Small intestine (tissue), 7 donors: ENCODE data around the gene TBC1D26. TPM values are rescaled to one million over a fixed set of nuclear protein-coding genes. Genes with fewer than 3 reads are reported as not detected.
"Not testable (repeated sequence)": the region's sequence is repeated elsewhere in the genome, so short reads cannot be mapped to it uniquely, and the experiment has no call there.

Experiments
- DNase-seq, 2 donors: peaks; one replicate each; pipeline versions ENCODE4 v3.0.0 to v3.0.0-alpha.2; 2013
- FAIRE-seq: peaks from 2 replicates; lab custom pipeline; 2012; peaks lifted over from hg19 to GRCh38; lab: Jason Lieb, UNC
- H3K27ac ChIP-seq, 3 donors: one replicate each; pipeline ENCODE4 v1.5.1; 2013; ENCODE audit warnings: low read length in 2 of 3, mild to moderate bottlenecking in 2 of 3, control low read depth in 1 of 3, inconsistent platforms in 1 of 3, low read depth in 1 of 3, moderate library complexity in 1 of 3
- H3K27me3 ChIP-seq, 3 donors: one replicate each; pipeline ENCODE4 v1.6.1; 2013; ENCODE audit warnings: low read length in 3 of 3, inconsistent platforms in 1 of 3; ENCODE audit not compliant: control insufficient read depth in 3 of 3, insufficient read depth in 3 of 3
- H3K36me3 ChIP-seq, 3 donors: one replicate each; pipeline ENCODE4 v1.6.1; 2013; ENCODE audit warnings: low read length in 3 of 3, inconsistent platforms in 1 of 3, low read depth in 1 of 3, mild to moderate bottlenecking in 1 of 3, moderate library complexity in 1 of 3; ENCODE audit not compliant: control insufficient read depth in 3 of 3, insufficient read depth in 2 of 3
- H3K4me1 ChIP-seq, 3 donors: one replicate each; pipeline ENCODE4 v1.6.1; 2013; ENCODE audit warnings: low read length in 2 of 3, inconsistent platforms in 1 of 3, low read depth in 1 of 3, mild to moderate bottlenecking in 1 of 3, moderate library complexity in 1 of 3; ENCODE audit not compliant: control insufficient read depth in 3 of 3, insufficient read depth in 2 of 3
- H3K4me3 ChIP-seq, 3 donors: one replicate each; pipeline ENCODE4 v1.5.1; 2013; ENCODE audit warnings: low read length in 3 of 3, control low read depth in 1 of 3, inconsistent platforms in 1 of 3, low read depth in 1 of 3, mild to moderate bottlenecking in 1 of 3, moderate library complexity in 1 of 3
- H3K9me3 ChIP-seq, 2 donors: one replicate each; pipeline ENCODE4 v1.6.1; 2013; ENCODE audit warnings: low read depth in 1 of 2, low read length in 1 of 2; ENCODE audit not compliant: control insufficient read depth in 2 of 2, insufficient read depth in 1 of 2
- WGBS, 3 donors: extraction: QIAGEN DNeasy Blood & Tissue Kit; methylation state at CpG; one replicate each; pipeline ENCODE4 v1.1.7; 2013; 5-methylcytosine and 5-hydroxymethylcytosine counted together
- polyA plus RNA-seq, 4 donors: library from polyadenylated mRNA; stranded (reverse) in 3 of 4; unstranded in 1 of 4; fragments of 200-250 nt in 3 of 4; fragments of 120-200 nt in 1 of 4; gene quantifications; one replicate each; pipeline versions ENCODE4 v1.2.1 to v1.2.3, GENCODE V29; 2013
- donor health status: healthy with polysubstance abuse.
- donor health status: control.
- donor health status: control.
- donor health status: Bipolar disorder and iron deficiency.
- donor health status: healthy.

The TBC1D26 gene
- polyA plus RNA-seq, 4 donors = 0.21 TPM; not detected in 3

GRCh38 chr17:15768865-15769533 lies 36.9 kb downstream of the TBC1D26 start:
- not testable (repeated sequence) for H3K36me3 ChIP-seq, H3K27me3 ChIP-seq, H3K9me3 ChIP-seq, DNase-seq, H3K4me3 ChIP-seq, H3K27ac ChIP-seq, H3K4me1 ChIP-seq, FAIRE-seq
- WGBS, 3 donors = 63 to 96% (median 72%) methylated on average over 4 to 9 of the region's 14 CpGs

- not testable (repeated sequence) for H3K27me3 ChIP-seq, H3K9me3 ChIP-seq, H3K4me1 ChIP-seq, H3K36me3 ChIP-seq, H3K4me3 ChIP-seq, H3K27ac ChIP-seq, DNase-seq, FAIRE-seq
- WGBS, 3 donors = 81 to 90% (median 88%) methylated on average over 5 to 7 of the region's 7 CpGs
These were observed 38.6 kb downstream of the TBC1D26 start for GRCh38 chr17:15770679-15771078.

- no peaks in the 10 kb centered on the region for H3K4me1 ChIP-seq
- no peak for DNase-seq
- no peak overlapping the region for H3K27ac ChIP-seq
- no peaks in the 10 kb centered on the region for H3K36me3 ChIP-seq
- peak; percentile 26 for FAIRE-seq
- peaks cover 0 to 2% (median 0%) of the 10 kb centered on the region in 3 donors for H3K27me3 ChIP-seq
- H3K9me3 ChIP-seq = peaks cover 0 to 12% of the 10 kb centered on the region in 2 donors
- H3K4me3 ChIP-seq = no peak overlapping the region
These were observed 44.8 kb downstream of the TBC1D26 start for GRCh38 chr17:15776871-15777270.

- no peak for DNase-seq
- no peak overlapping the region for H3K4me3 ChIP-seq
- H3K27ac ChIP-seq = no peak overlapping the region
- no peak for FAIRE-seq
- H3K27me3 ChIP-seq = peaks cover 0 to 2% (median 0%) of the 10 kb centered on the region in 3 donors
- no peaks in the 10 kb centered on the region for H3K4me1 ChIP-seq
- 62 to 74% (median 70%) methylated on average over 1 of the region's 1 CpG for WGBS, 3 donors
- peaks cover 0 to 12% of the 10 kb centered on the region in 2 donors for H3K9me3 ChIP-seq
- H3K36me3 ChIP-seq = no peaks in the 10 kb centered on the region
These were observed 45.2 kb downstream of the TBC1D26 start for GRCh38 chr17:15777297-15777696.

GRCh38 chr17:15777717-15778116 lies 45.6 kb downstream of the TBC1D26 start:
- H3K27ac ChIP-seq = no peak overlapping the region
- H3K4me1 ChIP-seq = no peaks in the 10 kb centered on the region
- WGBS, 3 donors = 85 to 94% (median 89%) methylated on average over 4 of the region's 4 CpGs
- no peak overlapping the region for H3K4me3 ChIP-seq
- H3K9me3 ChIP-seq = peaks cover 0 to 12% of the 10 kb centered on the region in 2 donors
- H3K36me3 ChIP-seq = no peaks in the 10 kb centered on the region
- DNase-seq (no peak), FAIRE-seq (no peak)
- peaks cover 0 to 2% (median 0%) of the 10 kb centered on the region in 3 donors for H3K27me3 ChIP-seq

- no peak overlapping the region for H3K27ac ChIP-seq
- 75 to 95% (median 79%) methylated on average over 1 of the region's 1 CpG for whole genome bisulfite sequencing, 3 donors
- H3K4me1 ChIP-seq = no peaks in the 10 kb centered on the region
- no peak overlapping the region for H3K4me3 ChIP-seq
- no peaks in the 10 kb centered on the region for H3K36me3 ChIP-seq
- peaks cover 0 to 4% (median 4%) of the 10 kb centered on the region in 3 donors for H3K27me3 ChIP-seq
- no peak for DNase-seq
- no peak for FAIRE-seq
- peaks cover 0 to 12% of the 10 kb centered on the region in 2 donors for H3K9me3 ChIP-seq
These were observed 47.0 kb downstream of the TBC1D26 start for GRCh38 chr17:15779119-15779518.

GRCh38 chr17:15780188-15780587 lies 48.1 kb downstream of the TBC1D26 start:
- Histone ChIP-seq H3K27me3 (peaks cover 0 to 4% (median 4%) of the 10 kb centered on the region in 3 donors), H3K4me1 (no peaks in the 10 kb centered on the region), H3K36me3 (no peaks in the 10 kb centered on the region), H3K27ac (no peak overlapping the region), H3K4me3 (no peak overlapping the region), H3K9me3 (peaks cover 0 to 12% of the 10 kb centered on the region in 2 donors)
- DNase-seq = no peak
- FAIRE-seq = no peak

- Histone ChIP-seq H3K9me3 (peaks cover 0 to 12% of the 10 kb centered on the region in 2 donors), H3K27me3 (peaks cover 0 to 4% (median 4%) of the 10 kb centered on the region in 3 donors), H3K36me3 (no peaks in the 10 kb centered on the region), H3K4me1 (no peaks in the 10 kb centered on the region), H3K27ac (peak overlapping the region in 1 of 3 donors; percentile 38), H3K4me3 (peak overlapping the region in 2 of 3 donors; percentile 5 to 47)
- WGBS, 3 donors = 7 to 17% (median 9%) methylated on average over 32 of the region's 32 CpGs
- FAIRE-seq (no peak), DNase-seq (peak; percentile 59 to 61)
These were observed 50.8 kb downstream of the TBC1D26 start for GRCh38 chr17:15782866-15783265.

GRCh38 chr17:15783461-15783860 lies 51.4 kb downstream of the TBC1D26 start:
- no peak for DNase-seq
- WGBS, 3 donors = 83 to 94% (median 84%) methylated on average over 2 of the region's 2 CpGs
- Histone ChIP-seq H3K4me1 (no peaks in the 10 kb centered on the region), H3K27ac (no peak overlapping the region), H3K36me3 (no peaks in the 10 kb centered on the region), H3K27me3 (peaks cover 0 to 4% (median 4%) of the 10 kb centered on the region in 3 donors), H3K4me3 (no peak overlapping the region), H3K9me3 (peaks cover 0 to 12% of the 10 kb centered on the region in 2 donors)
- no peak for FAIRE-seq
